ENCODE measurements around the gene OTOR. TPM values are rescaled to one million over a fixed set of nuclear protein-coding genes. Genes with fewer than 3 reads are reported as not detected.

The OTOR gene
- total RNA-seq, 4 donors from 2014 or later = not detected

DNA sequence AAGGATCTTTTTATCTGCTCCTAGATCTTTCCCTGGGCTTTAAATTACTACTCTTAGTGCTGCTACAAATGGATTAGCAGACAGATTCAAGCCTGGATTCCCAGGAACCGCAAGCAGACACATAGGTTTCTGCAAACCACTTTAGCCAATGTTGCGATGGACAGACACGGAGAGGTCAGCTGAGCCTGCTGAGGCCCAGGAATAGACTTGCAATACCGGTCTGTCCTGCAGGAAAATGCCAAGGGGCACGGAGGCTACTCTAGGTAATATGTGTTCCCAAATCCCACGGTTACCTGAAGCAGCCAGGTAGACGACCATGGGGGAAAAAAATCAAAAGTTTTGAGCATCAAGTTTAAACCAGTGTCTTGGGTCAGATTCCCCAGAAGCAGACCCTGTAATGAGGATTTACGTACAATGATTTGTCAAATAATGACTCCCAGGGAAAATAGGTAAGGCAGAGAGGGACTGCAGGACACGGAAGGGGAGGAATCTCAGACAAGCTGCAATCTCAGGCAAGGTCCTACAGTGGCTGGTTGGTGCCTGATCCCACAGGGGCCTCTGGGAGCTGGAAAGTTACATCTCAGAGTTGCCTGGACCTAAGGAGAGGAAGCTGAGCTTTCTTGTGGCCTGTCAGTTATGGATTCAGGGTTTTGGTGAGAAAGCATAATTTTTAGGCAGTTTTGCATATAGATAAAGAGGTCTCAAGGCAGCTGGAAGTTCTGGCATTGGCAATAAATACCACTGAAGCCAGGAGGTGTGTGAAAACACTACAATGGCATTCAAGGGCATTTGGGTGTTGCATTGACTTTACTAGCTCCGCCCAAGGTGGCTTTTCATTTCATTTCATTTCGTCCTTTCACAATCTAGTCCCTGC, 12.5 kb downstream of the OTOR start:
- no peak for ATAC-seq (ENCODE audit: low FRiP score)
- no peak for TF ChIP-seq CTCF (IDR thresholded peaks at IDR 0.05)
- no peak for DNase-seq (ENCODE audit: low spot score)

DNA sequence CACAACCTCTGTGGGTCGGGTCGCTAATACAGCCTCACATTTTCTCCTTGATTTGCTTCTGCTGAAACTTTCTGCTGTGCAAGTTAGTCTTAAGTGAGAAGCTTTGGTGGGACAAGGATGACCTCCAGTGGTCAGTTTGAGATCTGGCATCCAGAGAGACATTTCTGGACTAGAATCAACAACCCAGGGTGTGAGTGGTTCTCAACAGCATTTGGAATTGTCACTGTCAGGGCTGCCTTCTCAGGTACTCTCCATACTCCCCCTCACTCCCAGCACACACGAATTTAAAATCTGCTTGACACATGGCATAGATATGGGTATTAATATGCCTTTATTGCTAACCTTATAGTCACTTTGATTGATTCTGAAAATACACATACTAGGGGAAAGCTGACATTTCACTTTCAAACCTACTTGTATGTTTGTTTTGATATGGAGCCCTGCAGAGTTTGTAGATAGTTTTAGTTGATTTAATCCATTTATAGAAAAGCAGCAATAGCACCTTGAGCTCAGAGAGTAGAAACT, 13.2 kb downstream of the OTOR start:
- ATAC-seq (ENCODE audit: low FRiP score) = no peak
- TF ChIP-seq CTCF (IDR thresholded peaks at IDR 0.05) = peak in 1 of 3 donors; percentile 30
- no peak for DNase-seq (ENCODE audit: low spot score)

GRCh38 chr20:16764560-16764959, 16.4 kb downstream of the OTOR start:
- ATAC-seq (ENCODE audit: low FRiP score) = no peak
- no peak for TF ChIP-seq CTCF (IDR thresholded peaks at IDR 0.05)
- DNase-seq (ENCODE audit: low spot score) = no peak

DNA sequence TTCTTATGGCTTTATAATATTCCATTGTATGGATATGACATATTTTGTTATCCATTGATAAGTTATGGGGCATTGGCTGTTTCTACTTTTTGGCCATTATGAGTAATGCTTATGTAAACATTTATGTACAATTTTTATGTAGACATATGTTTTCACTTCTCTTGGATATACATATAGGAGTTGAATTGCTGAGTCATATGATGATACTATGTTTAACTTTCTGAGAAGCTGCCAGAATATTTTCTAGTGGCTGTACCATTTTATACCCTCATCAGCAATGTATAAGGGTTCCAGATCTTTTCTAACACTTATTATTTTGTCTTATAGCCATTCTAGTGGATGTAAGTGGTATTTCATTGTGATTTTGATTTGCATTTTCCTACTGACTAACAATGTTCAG, 23.1 kb downstream of the OTOR start:
- DNase-seq (ENCODE audit: low spot score) (no peak), ATAC-seq (ENCODE audit: low FRiP score) (no peak)
- TF ChIP-seq CTCF (IDR thresholded peaks at IDR 0.05) = no peak

- TF ChIP-seq CTCF (IDR thresholded peaks at IDR 0.05) = no peak
- ATAC-seq (ENCODE audit: low FRiP score) (no peak), DNase-seq (ENCODE audit: low spot score) (no peak)
These were observed 27.8 kb downstream of the OTOR start for GRCh38 chr20:16775961-16776360.

DNA sequence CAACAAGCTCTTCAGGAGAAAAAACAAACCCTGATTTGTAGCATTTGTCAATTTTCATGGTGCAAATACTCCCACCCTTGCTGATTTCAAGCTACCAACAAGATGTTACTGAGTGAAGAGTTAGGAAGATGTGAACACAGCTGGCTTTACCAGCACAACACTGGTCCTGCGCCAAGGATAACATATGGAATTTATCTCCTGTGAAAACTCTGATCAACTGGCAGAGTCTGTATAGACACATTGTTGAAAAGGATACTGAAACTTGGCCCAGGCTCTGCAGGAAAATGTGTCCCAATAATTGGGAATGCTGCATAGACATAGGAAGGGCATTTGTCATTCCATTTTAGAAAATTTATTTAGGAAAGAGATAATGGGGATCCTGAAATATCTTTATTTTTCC, 29.0 kb downstream of the OTOR start:
- no peak for ATAC-seq (ENCODE audit: low FRiP score)
- no peak for TF ChIP-seq CTCF (IDR thresholded peaks at IDR 0.05)
- DNase-seq (ENCODE audit: low spot score) = no peak

DNA sequence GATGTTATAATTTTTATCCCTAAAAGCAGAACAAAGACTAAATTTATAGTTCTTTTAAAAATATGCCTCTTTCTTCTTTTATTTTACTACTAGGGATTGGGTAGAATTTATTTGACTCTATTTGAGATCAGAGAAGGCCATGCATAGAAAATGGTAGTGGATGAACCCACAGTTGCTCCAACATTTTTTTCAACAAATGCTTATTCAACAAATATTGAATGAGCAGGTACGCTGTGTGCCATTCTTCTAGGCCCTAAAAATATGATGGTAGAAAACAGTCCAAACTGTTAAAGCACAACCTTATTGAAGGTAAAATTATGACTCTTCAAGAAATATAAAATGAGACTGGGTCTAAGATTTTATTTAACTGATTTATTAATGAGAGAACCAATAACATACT, 30.0 kb downstream of the OTOR start:
- DNase-seq (ENCODE audit: low spot score) (no peak), ATAC-seq (ENCODE audit: low FRiP score) (no peak)
- TF ChIP-seq CTCF (IDR thresholded peaks at IDR 0.05) = no peak

Data from omental fat pad (tissue), 4 donors.